ENCODE results near the gene ARHGAP24.

The ARHGAP24 gene

GRCh38 chr4:85520765-85521749, 46.1 kb downstream of the ARHGAP24 start:
- no peak for TF ChIP-seq CTCF (IDR thresholded peaks at IDR 0.05; ENCODE audit: insufficient read depth, low read length, poor library complexity, severe bottlenecking)
- no peak for TF ChIP-seq EZH2phosphoT487 (conservative IDR thresholded peaks at IDR 0.05; ENCODE audit: low read length)
- H3K9me2 ChIP-seq (replicated peaks; ENCODE audit: insufficient read depth, low read length), result no peaks in the 10 kb centered on the region
- no peak overlapping the region for H3K4me2 ChIP-seq (ENCODE audit: low read depth, low read length, poor library complexity, severe bottlenecking)
- no peaks in the 10 kb centered on the region for H3F3A ChIP-seq (ENCODE audit: insufficient read depth)
- no peak overlapping the region for H2AFZ ChIP-seq (ENCODE audit: low read depth, low read length, severe bottlenecking)
- H3K79me2 ChIP-seq (ENCODE audit: insufficient read depth, low read length), result peaks cover 27% of the 10 kb centered on the region; the same call in 1 of the 2 replicates
- H3K27me3 ChIP-seq (ENCODE audit: low read length), result no peaks in the 10 kb centered on the region
- no peaks in the 10 kb centered on the region for H3K9me3 ChIP-seq (ENCODE audit: insufficient read depth, low read length)
- no peaks in the 10 kb centered on the region for H3K36me3 ChIP-seq (ENCODE audit: low read length)
- no peak overlapping the region for H3K27ac ChIP-seq (ENCODE audit: low read depth, low read length)
- H3K9ac ChIP-seq (ENCODE audit: low read length), result no peak overlapping the region
- no peaks in the 10 kb centered on the region for H4K20me1 ChIP-seq (ENCODE audit: low read depth, low read length)
- no peak overlapping the region for H3K4me3 ChIP-seq (ENCODE audit: insufficient read depth, low read length, poor library complexity, severe bottlenecking)

GRCh38 chr4:85522277-85522676, 47.3 kb downstream of the ARHGAP24 start:
- Histone ChIP-seq H3K9me2 (replicated peaks; ENCODE audit: insufficient read depth, low read length) (no peaks in the 10 kb centered on the region), H2AFZ (ENCODE audit: low read depth, low read length, severe bottlenecking) (no peak overlapping the region), H3K36me3 (ENCODE audit: low read length) (no peaks in the 10 kb centered on the region), H3F3A (ENCODE audit: insufficient read depth) (no peaks in the 10 kb centered on the region), H3K9ac (ENCODE audit: low read length) (no peak overlapping the region), H3K9me3 (ENCODE audit: insufficient read depth, low read length) (no peaks in the 10 kb centered on the region), H3K79me2 (ENCODE audit: insufficient read depth, low read length) (peaks cover 27% of the 10 kb centered on the region; the same call in 1 of the 2 replicates), H3K27me3 (ENCODE audit: low read length) (no peaks in the 10 kb centered on the region), H3K4me3 (ENCODE audit: insufficient read depth, low read length, poor library complexity, severe bottlenecking) (no peak overlapping the region), H3K4me2 (ENCODE audit: low read depth, low read length, poor library complexity, severe bottlenecking) (no peak overlapping the region), H4K20me1 (ENCODE audit: low read depth, low read length) (no peaks in the 10 kb centered on the region), H3K27ac (ENCODE audit: low read depth, low read length) (no peak overlapping the region)
- no peak for TF ChIP-seq EZH2phosphoT487 (conservative IDR thresholded peaks at IDR 0.05; ENCODE audit: low read length)
- TF ChIP-seq CTCF (IDR thresholded peaks at IDR 0.05; ENCODE audit: insufficient read depth, low read length, poor library complexity, severe bottlenecking), result no peak

- no peak overlapping the region for H3K4me2 ChIP-seq (ENCODE audit: low read depth, low read length, poor library complexity, severe bottlenecking)
- H3K4me3 ChIP-seq (ENCODE audit: insufficient read depth, low read length, poor library complexity, severe bottlenecking), result no peak overlapping the region
- H3K9ac ChIP-seq (ENCODE audit: low read length), result no peak overlapping the region
- H3F3A ChIP-seq (ENCODE audit: insufficient read depth), result no peaks in the 10 kb centered on the region
- no peak overlapping the region for H3K27ac ChIP-seq (ENCODE audit: low read depth, low read length)
- H4K20me1 ChIP-seq (ENCODE audit: low read depth, low read length), result no peaks in the 10 kb centered on the region
- TF ChIP-seq EZH2phosphoT487 (conservative IDR thresholded peaks at IDR 0.05; ENCODE audit: low read length), result no peak
- TF ChIP-seq CTCF (IDR thresholded peaks at IDR 0.05; ENCODE audit: insufficient read depth, low read length, poor library complexity, severe bottlenecking), result no peak
- H2AFZ ChIP-seq (ENCODE audit: low read depth, low read length, severe bottlenecking), result no peak overlapping the region
- no peaks in the 10 kb centered on the region for H3K36me3 ChIP-seq (ENCODE audit: low read length)
- no peaks in the 10 kb centered on the region for H3K9me2 ChIP-seq (replicated peaks; ENCODE audit: insufficient read depth, low read length)
- H3K27me3 ChIP-seq (ENCODE audit: low read length), result no peaks in the 10 kb centered on the region
- H3K79me2 ChIP-seq (ENCODE audit: insufficient read depth, low read length), result peaks cover 22% of the 10 kb centered on the region; the same call in 1 of the 2 replicates
- no peaks in the 10 kb centered on the region for H3K9me3 ChIP-seq (ENCODE audit: insufficient read depth, low read length)
Observed at GRCh38 chr4:85522836-85523235, 47.9 kb downstream of the ARHGAP24 start.
